NCI-H2227 (cell line): ENCODE data around the gene CCL21.

ENCODE experiments used
- DNase-seq: peaks from one replicate; lab custom pipeline; 2025; ENCODE audit not compliant: unreplicated experiment; lab: John Stamatoyannopoulos, UW

CCL21 gene

DNA sequence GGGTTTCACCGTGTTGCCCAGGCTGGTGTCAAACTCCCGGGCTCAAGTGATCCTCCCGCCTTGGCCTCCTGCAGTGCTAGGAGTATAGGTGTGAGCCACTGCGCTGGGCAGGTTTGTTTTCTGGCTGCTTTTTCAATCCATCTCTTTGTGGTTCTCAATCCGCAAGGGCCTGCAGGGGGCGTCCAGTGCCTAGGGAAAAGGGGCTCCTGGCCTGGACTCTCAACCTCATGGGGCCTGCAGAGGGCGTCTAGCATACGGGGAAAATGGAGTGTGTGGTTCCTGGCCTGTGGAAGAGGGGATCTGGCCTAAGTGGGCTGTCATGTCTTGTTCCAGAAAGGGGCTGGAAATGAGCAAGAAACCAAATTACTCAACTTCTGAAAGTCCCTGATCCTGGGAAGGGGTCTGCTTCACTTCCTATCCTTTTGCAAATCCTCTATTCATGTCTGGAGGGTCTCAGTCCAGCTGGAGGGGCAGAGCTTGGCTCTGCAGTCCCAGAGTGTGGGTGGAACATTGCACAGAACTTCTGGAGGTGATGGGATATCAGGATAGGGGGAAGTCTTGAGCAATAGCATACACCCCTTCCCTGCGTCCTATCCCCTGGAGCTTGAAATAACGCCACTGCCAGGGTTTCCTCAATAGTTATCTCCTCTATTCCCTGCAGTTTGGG is 34.8 kb downstream of the CCL21 start:
- DNase-seq = peak; percentile 50

- DNase-seq = no peak
Observed at GRCh38 chr9:34674440-34674839, 35.5 kb downstream of the CCL21 start.

- DNase-seq = no peak
Observed at GRCh38 chr9:34671307-34671706, 38.6 kb downstream of the CCL21 start.

GRCh38 chr9:34669809-34670562 is 40.0 kb downstream of the CCL21 start:
- DNase-seq = no peak

DNA sequence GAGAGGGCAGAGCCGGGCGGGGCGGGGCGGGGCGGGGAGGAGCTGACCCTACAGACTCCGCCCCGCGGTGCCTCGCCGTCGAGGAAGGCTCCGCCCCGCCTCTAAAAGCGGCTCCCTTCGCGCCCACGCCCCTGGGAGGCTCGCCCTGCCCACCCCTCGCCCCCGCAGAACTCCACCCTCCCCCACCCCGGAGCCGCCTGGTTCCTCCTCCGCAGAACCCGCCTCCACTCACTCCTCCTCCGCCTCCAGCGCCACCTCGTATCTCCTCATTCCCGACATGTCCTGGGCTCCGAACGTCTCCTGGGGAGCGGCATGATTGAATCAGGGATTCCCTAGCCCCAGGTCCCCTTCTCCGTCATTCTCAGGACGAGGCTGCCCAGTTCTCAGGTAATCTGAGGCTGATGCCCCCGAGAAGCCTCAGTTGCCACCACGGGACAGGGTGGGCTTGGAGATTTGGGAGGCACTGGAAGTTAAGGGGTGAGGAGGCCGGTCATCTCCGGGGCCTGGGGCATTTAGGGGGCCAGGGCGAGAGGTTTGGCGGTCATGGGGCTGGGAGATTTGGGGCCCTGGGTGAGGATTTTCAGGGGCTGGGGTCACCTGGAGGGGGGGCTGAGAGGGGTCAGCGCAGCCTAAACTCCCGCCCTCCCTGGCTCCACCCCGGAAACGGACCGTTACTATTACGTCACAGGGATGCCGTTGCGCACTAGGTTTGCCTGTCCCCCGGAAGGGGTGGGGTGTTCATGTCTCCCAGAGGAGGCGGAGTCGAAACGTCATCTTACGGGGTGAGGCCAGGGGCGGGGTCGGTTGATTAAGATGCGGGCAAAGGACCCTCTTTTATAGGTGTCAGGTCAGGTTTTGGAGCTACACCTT is 44.3 kb downstream of the CCL21 start:
- peak; percentile 95 for DNase-seq

DNA sequence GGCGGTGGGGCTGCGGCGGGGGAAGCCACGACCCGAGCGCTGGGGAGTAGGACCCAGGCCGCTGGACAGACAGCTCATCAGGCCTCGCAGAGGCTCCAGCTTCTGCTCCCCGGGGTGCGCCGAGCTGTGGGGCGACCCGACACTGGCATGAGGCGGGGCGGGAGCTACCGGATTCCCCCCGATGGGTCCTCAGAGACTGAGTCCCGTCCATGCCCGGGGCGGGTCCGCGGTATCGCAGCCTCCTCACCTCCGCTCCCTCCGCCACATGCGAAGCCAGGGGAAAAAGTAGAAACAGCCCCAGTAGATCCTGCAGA is 44.9 kb downstream of the CCL21 start:
- no peak for DNase-seq

- DNase-seq = peak; percentile 57
Observed at GRCh38 chr9:34664281-34665066, 45.5 kb downstream of the CCL21 start.

DNA sequence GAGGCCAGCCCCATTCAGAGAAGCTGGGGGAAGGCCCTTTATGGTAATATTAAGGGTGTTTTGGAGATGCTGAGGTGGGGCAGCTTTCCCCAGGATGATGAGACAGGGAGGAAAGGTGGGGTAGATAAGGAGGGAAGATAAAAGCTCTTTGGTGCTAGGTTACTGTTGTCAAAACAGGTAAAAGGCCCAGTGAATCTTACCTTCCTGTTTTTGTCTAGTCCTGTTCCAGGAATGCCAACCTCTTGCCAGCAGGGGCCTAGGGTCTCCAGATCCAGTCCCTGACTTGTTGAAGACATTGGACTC is 46.7 kb downstream of the CCL21 start:
- DNase-seq = no peak

- no peak for DNase-seq
Observed at GRCh38 chr9:34662526-34663302, 47.2 kb downstream of the CCL21 start, which contains the start of gene CCL27. CCL27 (minus strand) TSS chr9:34662657; CDS start chr9:34662633, 24 bp downstream.

GRCh38 chr9:34659592-34660253 is 50.2 kb downstream of the CCL21 start:
- DNase-seq = no peak
